CD4-positive, alpha-beta T cell treated with Interleukin-15 for 1 hour (primary cell): ENCODE results near the gene TRIM21.
"Not testable (repeated sequence)": the region's sequence is repeated elsewhere in the genome, so short reads cannot be mapped to it uniquely, and the experiment has no call there.

Experiments used
- DNase-seq: peaks from one replicate; pipeline ENCODE4 v3.0.0-alpha.2; 2020

Gene TRIM21

GRCh38 chr11:4393209-4393857, at the start of gene TRIM21:
Gene TRIM21, minus strand, starts transcription at chr11:4393702. Its CDS starts 3,293 bp downstream, at chr11:4390409.
- DNase-seq, result peak; percentile 86

- DNase-seq, result no peak
Measured at GRCh38 chr11:4441515-4441914, 48.0 kb upstream of the TRIM21 start.

GRCh38 chr11:4436411-4436810, 42.9 kb upstream of the TRIM21 start:
- DNase-seq, result no peak

GRCh38 chr11:4433856-4434255, 40.4 kb upstream of the TRIM21 start:
- DNase-seq, result no peak

GRCh38 chr11:4430051-4430450, 36.5 kb upstream of the TRIM21 start:
- no peak for DNase-seq

GRCh38 chr11:4418403-4418802, 24.9 kb upstream of the TRIM21 start:
- no peak for DNase-seq

- DNase-seq, result no peak
Measured at GRCh38 chr11:4416816-4417215, 23.3 kb upstream of the TRIM21 start.

GRCh38 chr11:4416306-4416705, 22.8 kb upstream of the TRIM21 start:
- DNase-seq, result no peak

- not testable (repeated sequence) for DNase-seq
Measured at GRCh38 chr11:4406206-4406605, 12.7 kb upstream of the TRIM21 start.

GRCh38 chr11:4393858-4394223, 339 bp upstream of the TRIM21 start:
- DNase-seq, result no peak

GRCh38 chr11:4388221-4388620, 5.3 kb downstream of the TRIM21 start:
- DNase-seq, result no peak

- DNase-seq, result no peak
Measured at GRCh38 chr11:4385978-4386740, 7.3 kb downstream of the TRIM21 start.

GRCh38 chr11:4381901-4382300, 11.6 kb downstream of the TRIM21 start:
- DNase-seq, result no peak

GRCh38 chr11:4375431-4376140, 17.9 kb downstream of the TRIM21 start:
- no peak for DNase-seq

- no peak for DNase-seq
Measured at GRCh38 chr11:4370166-4370565, 23.3 kb downstream of the TRIM21 start.

GRCh38 chr11:4368286-4368685, 25.2 kb downstream of the TRIM21 start, which contains the start of gene OR52B4:
Gene OR52B4, minus strand, starts transcription at chr11:4368386. Its CDS starts 91 bp downstream, at chr11:4368295.
- no peak for DNase-seq

- not testable (repeated sequence) for DNase-seq
Measured at GRCh38 chr11:4348142-4348541, 45.4 kb downstream of the TRIM21 start.

- not testable (repeated sequence) for DNase-seq
Measured at GRCh38 chr11:4345366-4345765, 48.1 kb downstream of the TRIM21 start.
